ENCODE data around the gene FOXN1. TPM values are rescaled to one million over a fixed set of nuclear protein-coding genes. Genes with fewer than 3 reads are reported as not detected.
"Not testable (repeated sequence)": the region's sequence is repeated elsewhere in the genome, so short reads cannot be mapped to it uniquely, and the experiment has no call there.

The FOXN1 gene
- polyA plus RNA-seq, 4 donors: 0.16 to 0.85 (median 0.58) TPM

- DNase-seq (ENCODE audit: low read depth in 4 of 4, low spot score in 3 of 4): no peak
These were observed 6.3 kb upstream of the FOXN1 start for GRCh38 chr17:28499684-28500357.

- DNase-seq (ENCODE audit: low read depth in 4 of 4, low spot score in 3 of 4): no peak
These were observed 5.3 kb upstream of the FOXN1 start for GRCh38 chr17:28500712-28501379.

GRCh38 chr17:28501421-28502284 lies 4.5 kb upstream of the FOXN1 start:
- no peak for DNase-seq (ENCODE audit: low read depth in 4 of 4, low spot score in 3 of 4)

- DNase-seq (ENCODE audit: low read depth in 4 of 4, low spot score in 3 of 4): no peak
These were observed 2.7 kb upstream of the FOXN1 start for GRCh38 chr17:28503420-28503819.

GRCh38 chr17:28506763-28507487 lies 777 bp downstream of the FOXN1 start:
- no peak for DNase-seq (ENCODE audit: low read depth in 4 of 4, low spot score in 3 of 4)

- no peak for DNase-seq (ENCODE audit: low read depth in 4 of 4, low spot score in 3 of 4)
These were observed 1.5 kb downstream of the FOXN1 start for GRCh38 chr17:28507567-28508203.

GRCh38 chr17:28508211-28508724 lies 2.1 kb downstream of the FOXN1 start:
- DNase-seq (ENCODE audit: low read depth in 4 of 4, low spot score in 3 of 4): no peak

- DNase-seq (ENCODE audit: low read depth in 4 of 4, low spot score in 3 of 4): no peak
These were observed 3.6 kb downstream of the FOXN1 start for GRCh38 chr17:28509789-28510188.

GRCh38 chr17:28511858-28512461 lies 5.8 kb downstream of the FOXN1 start:
- no peak for DNase-seq (ENCODE audit: low read depth in 4 of 4, low spot score in 3 of 4)

GRCh38 chr17:28513476-28513875 lies 7.3 kb downstream of the FOXN1 start:
- DNase-seq (ENCODE audit: low read depth in 4 of 4, low spot score in 3 of 4): no peak

- no peak for DNase-seq (ENCODE audit: low read depth in 4 of 4, low spot score in 3 of 4)
These were observed 8.4 kb downstream of the FOXN1 start for GRCh38 chr17:28514561-28515002.

- no peak for DNase-seq (ENCODE audit: low read depth in 4 of 4, low spot score in 3 of 4)
These were observed 9.4 kb downstream of the FOXN1 start for GRCh38 chr17:28515518-28515917.

GRCh38 chr17:28518132-28518531 lies 12.0 kb downstream of the FOXN1 start:
- no peak for DNase-seq (ENCODE audit: low read depth in 4 of 4, low spot score in 3 of 4)

GRCh38 chr17:28518578-28518977 lies 12.4 kb downstream of the FOXN1 start:
- DNase-seq (ENCODE audit: low read depth in 4 of 4, low spot score in 3 of 4): no peak

GRCh38 chr17:28519236-28519635 lies 13.1 kb downstream of the FOXN1 start:
- DNase-seq (ENCODE audit: low read depth in 4 of 4, low spot score in 3 of 4): no peak

GRCh38 chr17:28520687-28521086 lies 14.5 kb downstream of the FOXN1 start:
- DNase-seq (ENCODE audit: low read depth in 4 of 4, low spot score in 3 of 4): no peak

GRCh38 chr17:28521311-28522085 lies 15.3 kb downstream of the FOXN1 start:
- peak in 2 of 4 donors; percentile 39 to 73 for DNase-seq (ENCODE audit: low read depth in 4 of 4, low spot score in 3 of 4)

- not testable (repeated sequence) for DNase-seq (ENCODE audit: low read depth in 4 of 4, low spot score in 3 of 4)
These were observed 16.1 kb downstream of the FOXN1 start for GRCh38 chr17:28522281-28522680.

GRCh38 chr17:28523186-28523585 lies 17.0 kb downstream of the FOXN1 start:
- DNase-seq (ENCODE audit: low read depth in 4 of 4, low spot score in 3 of 4): no peak
